GM12873 (cell line): ENCODE data around the gene PARP3.

Source experiments
- CTCF ChIP-seq: IDR thresholded peaks from 2 replicates; pipeline ENCODE4 v1.5.1; 2012; ENCODE audit warnings: low read depth, mild to moderate bottlenecking, moderate library complexity, low read length, control low read depth; ENCODE audit not compliant: insufficient read depth; ENCODE audit errors: missing control alignments

PARP3 gene

GRCh38 chr3:51962854-51963530 lies 20.8 kb downstream of the PARP3 start:
- TF ChIP-seq CTCF, result no peak

GRCh38 chr3:51963951-51964451 lies 21.8 kb downstream of the PARP3 start:
- no peak for TF ChIP-seq CTCF

DNA sequence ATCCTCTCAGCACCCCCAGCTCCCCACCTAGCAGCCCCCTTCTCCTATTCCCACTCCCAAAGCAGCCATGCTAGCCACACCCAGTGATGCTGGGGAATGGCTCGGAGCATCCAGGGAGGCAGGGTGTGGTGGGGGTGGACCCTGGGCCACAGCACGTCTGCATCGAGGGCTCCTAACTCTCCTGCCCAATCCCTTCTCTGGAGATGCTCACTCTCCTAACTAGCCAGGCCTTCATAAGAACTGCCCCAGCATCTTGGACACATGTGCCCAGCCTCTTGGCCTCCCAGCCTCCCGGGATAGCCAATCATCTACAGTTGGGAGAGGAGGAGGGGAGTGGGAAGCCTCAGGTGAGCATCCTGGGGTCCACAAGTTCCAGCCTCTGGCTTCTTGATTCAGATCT lies 22.4 kb downstream of the PARP3 start:
- TF ChIP-seq CTCF, result no peak

GRCh38 chr3:51966016-51966415 lies 23.9 kb downstream of the PARP3 start:
- TF ChIP-seq CTCF, result no peak

- TF ChIP-seq CTCF, result no peak
These were observed 24.3 kb downstream of the PARP3 start for GRCh38 chr3:51966486-51966885.

- no peak for TF ChIP-seq CTCF
These were observed 24.8 kb downstream of the PARP3 start for GRCh38 chr3:51966922-51967383.

DNA sequence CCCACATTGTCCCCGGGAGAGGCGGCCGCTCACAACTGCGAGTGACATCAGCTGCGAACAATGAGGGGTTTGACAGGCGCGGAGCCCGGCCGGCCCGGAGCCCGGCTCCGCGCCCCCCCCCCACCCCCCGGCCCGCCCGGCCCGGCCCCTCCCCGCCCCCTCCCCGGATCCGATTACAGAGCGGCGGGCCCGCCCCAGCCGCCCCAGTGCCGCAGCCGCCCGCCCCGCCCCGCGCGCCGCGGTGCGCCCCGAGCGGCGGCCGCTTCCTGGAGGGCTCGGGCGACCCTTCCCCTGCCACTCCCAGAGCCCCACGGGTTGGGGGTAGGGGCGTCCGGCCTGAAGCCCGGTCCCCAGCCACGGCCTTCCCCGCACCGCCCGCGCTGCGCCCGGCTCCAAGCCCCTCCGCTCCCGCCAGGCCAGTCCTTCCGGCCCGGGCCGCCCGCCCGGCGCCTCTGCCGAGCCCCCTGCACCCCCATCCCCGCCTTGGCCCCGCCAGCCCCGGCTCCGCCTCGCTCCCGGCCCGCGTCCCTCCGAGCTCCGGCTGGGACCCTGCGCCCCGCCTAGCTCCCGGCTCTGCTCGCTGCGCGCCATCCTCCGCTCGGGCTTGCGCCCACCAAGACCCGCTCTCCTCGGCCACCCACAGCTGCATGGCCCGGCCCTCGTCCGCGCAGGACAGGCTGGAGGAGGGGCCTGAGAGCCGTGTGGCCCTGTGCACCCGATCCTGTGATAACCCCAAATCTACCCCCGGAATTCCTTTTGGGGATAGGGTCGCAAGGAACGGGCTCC lies 25.4 kb downstream of the PARP3 start, which contains the start of gene PCBP4:
Gene PCBP4 (minus strand): TSS at position 71 of the 786 bp plus-strand sequence. CDS start 6,214 bp downstream, outside the sequence.
- TF ChIP-seq CTCF, result no peak
